GM18511 (cell line): ENCODE results near the gene ST6GALNAC6.
"Not testable (repeated sequence)": the region's sequence is repeated elsewhere in the genome, so short reads cannot be mapped to it uniquely, and the experiment has no call there.

Source experiments
- ATAC-seq: cut with Tn5 transposase; IDR thresholded peaks from one replicate; pipeline ENCODE4 v1.9.1; 2021; ENCODE audit warnings: mild to moderate bottlenecking, moderate library complexity; ENCODE audit not compliant: unreplicated experiment

ST6GALNAC6 gene

GRCh38 chr9:127858041-127858512 is 41.3 kb downstream of the ST6GALNAC6 start:
- ATAC-seq: no peak

- ATAC-seq: no peak
These were observed 42.1 kb downstream of the ST6GALNAC6 start for GRCh38 chr9:127857278-127857677.

- ATAC-seq: no peak
These were observed 42.7 kb downstream of the ST6GALNAC6 start for GRCh38 chr9:127856729-127857116.

- ATAC-seq: no peak
These were observed 43.2 kb downstream of the ST6GALNAC6 start for GRCh38 chr9:127856094-127856728.

- no peak for ATAC-seq
These were observed 43.9 kb downstream of the ST6GALNAC6 start for GRCh38 chr9:127855522-127855921.

- no peak for ATAC-seq
These were observed 44.4 kb downstream of the ST6GALNAC6 start for GRCh38 chr9:127854960-127855359.

GRCh38 chr9:127854184-127854806 is 45.1 kb downstream of the ST6GALNAC6 start, which contains the start of gene ENG:
Gene ENG, minus strand, starts transcription at chr9:127854658. Its CDS starts 303 bp downstream, at chr9:127854355.
- ATAC-seq: no peak

GRCh38 chr9:127853312-127854183 is 45.9 kb downstream of the ST6GALNAC6 start:
- ATAC-seq: no peak

GRCh38 chr9:127852829-127853228 is 46.6 kb downstream of the ST6GALNAC6 start:
- ATAC-seq: no peak

GRCh38 chr9:127850286-127850830 is 49.0 kb downstream of the ST6GALNAC6 start:
- ATAC-seq: no peak

GRCh38 chr9:127848756-127849504 is 50.5 kb downstream of the ST6GALNAC6 start:
- ATAC-seq: no peak

- no peak for ATAC-seq
These were observed 51.3 kb downstream of the ST6GALNAC6 start for GRCh38 chr9:127847833-127848755.

GRCh38 chr9:127847178-127847510 is 52.3 kb downstream of the ST6GALNAC6 start:
- no peak for ATAC-seq

GRCh38 chr9:127846443-127847177 is 52.8 kb downstream of the ST6GALNAC6 start:
- no peak for ATAC-seq

GRCh38 chr9:127845619-127846018 is 53.8 kb downstream of the ST6GALNAC6 start:
- ATAC-seq: not testable (repeated sequence)

- no peak for ATAC-seq
These were observed 54.5 kb downstream of the ST6GALNAC6 start for GRCh38 chr9:127844821-127845359.

GRCh38 chr9:127841087-127841835 is 58.1 kb downstream of the ST6GALNAC6 start:
- ATAC-seq: no peak
